Measurements from ENCODE around the gene EXOC7.

Gene EXOC7

DNA sequence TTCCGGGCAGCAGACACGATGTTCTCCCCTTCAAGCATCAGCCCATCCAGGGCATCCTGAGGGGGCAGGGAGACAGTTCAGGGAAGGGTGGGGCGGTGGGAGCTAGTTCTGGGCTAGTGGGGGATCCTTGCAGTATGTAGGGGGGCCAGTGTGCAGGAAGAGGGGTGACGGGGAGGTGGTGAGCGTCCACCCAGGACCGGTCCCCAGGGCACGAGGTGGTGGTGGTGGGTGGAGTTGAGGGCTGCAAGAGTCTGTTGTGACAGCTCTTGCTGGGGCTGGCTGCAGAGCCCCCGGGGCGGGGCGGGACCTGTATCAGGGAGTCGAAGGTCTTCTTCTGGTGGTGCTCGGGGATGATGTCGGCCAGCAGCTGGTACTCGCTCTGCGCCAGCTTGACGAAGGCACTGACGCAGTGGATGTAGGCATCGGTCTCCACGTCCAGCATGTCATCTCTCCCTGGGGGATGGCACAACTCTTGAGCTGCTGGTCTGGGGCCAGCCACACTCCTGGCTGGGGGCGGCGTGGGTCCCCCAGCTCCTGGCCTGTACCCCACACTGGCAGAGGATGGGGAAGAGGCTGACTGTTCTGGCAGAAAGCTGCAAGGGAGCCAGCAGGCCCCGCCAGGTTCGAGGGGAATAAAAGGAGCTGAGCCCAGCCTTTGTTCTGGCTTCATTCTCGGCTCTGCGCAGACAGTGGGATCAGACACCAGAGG lies 14.6 kb downstream of the EXOC7 start:
- Mint-ChIP-seq H3K4me1 (ENCODE audit: low read depth) (peaks cover 4% of the 10 kb centered on the region), H3K9me3 (ENCODE audit: low read depth) (no peaks in the 10 kb centered on the region), H3K36me3 (no peaks in the 10 kb centered on the region), H3K27ac (no peak overlapping the region), H3K4me3 (no peak overlapping the region), H3K27me3 (no peaks in the 10 kb centered on the region)

DNA sequence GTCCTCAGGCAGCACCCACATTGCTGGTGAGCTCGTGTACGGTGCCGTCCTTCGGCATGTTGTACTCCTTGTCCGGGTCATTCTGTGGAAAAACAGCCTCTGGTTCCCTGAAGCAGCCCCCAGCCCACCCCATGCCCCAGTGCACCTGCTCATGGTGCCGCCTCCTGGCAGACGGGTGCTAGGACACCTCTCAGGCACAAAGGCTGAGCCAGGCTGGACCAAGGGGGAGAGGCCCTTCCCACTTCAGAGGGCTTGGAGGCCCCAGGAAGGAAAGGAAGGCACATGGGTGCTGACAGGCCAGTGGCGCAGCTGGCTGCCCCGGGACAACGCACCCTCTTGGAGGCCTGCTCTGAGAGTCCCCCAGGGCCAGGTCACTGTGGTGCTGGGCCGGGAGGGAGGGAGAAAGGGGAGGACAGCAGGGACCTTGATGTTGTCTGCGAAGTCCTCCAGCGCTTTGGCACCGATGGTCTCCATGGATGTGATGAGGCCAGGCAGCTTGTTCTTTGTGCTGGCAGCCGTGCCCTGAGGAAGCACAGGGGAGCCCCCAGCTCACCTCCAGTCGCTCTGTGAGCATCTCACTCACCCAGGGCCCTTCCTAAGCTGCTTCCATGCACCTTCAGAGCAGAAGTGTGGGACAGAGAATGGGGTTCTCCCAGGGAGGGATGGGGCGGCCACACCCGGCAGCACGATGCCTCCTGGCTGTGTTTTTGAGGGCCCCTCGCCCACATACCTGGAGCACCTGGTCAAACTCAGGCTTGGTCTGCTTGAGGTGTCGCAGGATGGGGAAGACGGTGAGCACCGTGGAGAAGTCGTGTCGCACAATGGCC lies 15.3 kb downstream of the EXOC7 start:
- Mint-ChIP-seq H3K36me3 (no peaks in the 10 kb centered on the region), H3K4me1 (ENCODE audit: low read depth) (peaks cover 4% of the 10 kb centered on the region), H3K27me3 (no peaks in the 10 kb centered on the region), H3K27ac (no peak overlapping the region), H3K9me3 (ENCODE audit: low read depth) (no peaks in the 10 kb centered on the region), H3K4me3 (no peak overlapping the region)

DNA sequence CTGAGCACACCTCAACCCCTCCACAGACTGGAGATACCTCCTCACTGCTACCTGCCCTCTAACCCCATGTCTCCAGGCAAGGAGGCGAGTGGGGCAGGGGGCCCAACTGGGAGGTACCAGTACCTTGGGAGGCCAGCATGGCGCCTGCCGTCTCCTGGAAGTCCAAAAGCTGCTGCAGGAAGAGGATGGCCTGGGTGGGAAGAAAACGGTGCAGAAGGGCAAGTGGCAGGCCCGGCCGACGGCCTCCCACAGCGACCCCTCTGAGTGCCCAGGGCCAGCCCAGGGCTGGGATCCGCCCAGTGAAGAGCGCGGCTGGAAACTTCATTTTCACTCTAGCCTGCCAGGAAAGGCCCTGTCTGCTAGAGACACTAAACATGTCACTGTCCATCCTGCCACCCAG lies 16.1 kb downstream of the EXOC7 start:
- Mint-ChIP-seq H3K4me3 (no peak overlapping the region), H3K27me3 (no peaks in the 10 kb centered on the region), H3K27ac (no peak overlapping the region), H3K4me1 (ENCODE audit: low read depth) (peaks cover 4% of the 10 kb centered on the region), H3K36me3 (no peaks in the 10 kb centered on the region), H3K9me3 (ENCODE audit: low read depth) (no peaks in the 10 kb centered on the region)

DNA sequence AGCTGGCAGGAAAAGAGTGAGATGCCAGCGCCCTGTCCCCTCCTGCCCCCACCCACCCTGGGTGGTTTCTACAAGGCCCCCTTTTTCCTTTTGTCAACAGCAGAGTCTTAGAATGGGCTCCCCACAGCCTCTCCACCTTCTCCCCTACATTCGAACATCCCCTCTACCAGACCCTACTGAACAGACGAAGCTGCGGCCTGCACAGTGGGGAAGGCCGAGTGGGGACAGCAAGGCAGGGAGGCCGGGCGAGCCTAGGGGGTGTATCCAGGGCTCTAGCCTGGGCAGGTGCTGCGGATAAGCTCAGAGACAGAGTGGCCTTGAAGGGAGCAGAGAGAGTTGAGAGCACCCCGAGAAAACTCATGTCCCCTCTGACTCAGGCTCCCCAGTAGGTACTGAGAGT lies 17.2 kb downstream of the EXOC7 start:
- Mint-ChIP-seq H3K27me3 (no peaks in the 10 kb centered on the region), H3K36me3 (no peaks in the 10 kb centered on the region)

DNA sequence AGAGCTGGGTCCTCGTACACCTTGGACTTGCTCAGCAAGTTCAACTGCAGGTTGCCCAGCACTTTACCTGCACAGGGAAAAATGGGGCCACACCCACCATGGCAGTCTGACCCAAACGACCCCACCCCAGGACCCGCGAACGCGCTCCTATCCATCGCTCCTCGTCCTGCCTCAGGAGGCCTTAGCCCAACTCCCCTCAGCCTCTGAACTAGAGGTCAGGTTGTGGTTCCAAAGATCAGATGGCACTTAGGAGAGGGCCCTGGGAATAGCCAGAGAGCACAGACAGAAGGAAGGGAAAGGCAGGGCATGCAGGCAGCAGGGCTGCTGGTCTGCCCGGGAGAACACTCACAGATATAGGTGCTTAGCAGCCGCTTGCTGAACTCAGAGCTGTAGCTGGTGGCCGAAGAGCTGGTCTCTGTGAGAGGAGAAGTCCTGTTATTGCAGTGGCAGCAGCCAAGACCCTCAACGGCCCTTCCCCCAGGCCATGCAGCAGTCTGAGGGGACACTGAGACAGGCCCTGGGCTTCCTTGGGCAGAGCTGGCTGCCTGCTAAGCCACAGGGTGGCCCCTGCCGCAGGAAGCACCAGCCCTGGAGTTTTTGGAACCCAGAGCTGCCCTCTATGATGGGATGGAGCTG lies 17.7 kb downstream of the EXOC7 start:
- no peaks in the 10 kb centered on the region for H3K36me3 Mint-ChIP-seq
- no peaks in the 10 kb centered on the region for H3K27me3 Mint-ChIP-seq
- H3K27ac Mint-ChIP-seq = no peak overlapping the region
- no peak overlapping the region for H3K4me3 Mint-ChIP-seq
- H3K9me3 Mint-ChIP-seq (ENCODE audit: low read depth) = no peaks in the 10 kb centered on the region
- H3K4me1 Mint-ChIP-seq (ENCODE audit: low read depth) = no peaks in the 10 kb centered on the region

More for the DNA sequence above, 17.2 kb downstream of the EXOC7 start:
- Mint-ChIP-seq H3K9me3 (ENCODE audit: low read depth) (no peaks in the 10 kb centered on the region), H3K4me3 (no peak overlapping the region), H3K4me1 (ENCODE audit: low read depth) (no peaks in the 10 kb centered on the region), H3K27ac (no peak overlapping the region)

DNA sequence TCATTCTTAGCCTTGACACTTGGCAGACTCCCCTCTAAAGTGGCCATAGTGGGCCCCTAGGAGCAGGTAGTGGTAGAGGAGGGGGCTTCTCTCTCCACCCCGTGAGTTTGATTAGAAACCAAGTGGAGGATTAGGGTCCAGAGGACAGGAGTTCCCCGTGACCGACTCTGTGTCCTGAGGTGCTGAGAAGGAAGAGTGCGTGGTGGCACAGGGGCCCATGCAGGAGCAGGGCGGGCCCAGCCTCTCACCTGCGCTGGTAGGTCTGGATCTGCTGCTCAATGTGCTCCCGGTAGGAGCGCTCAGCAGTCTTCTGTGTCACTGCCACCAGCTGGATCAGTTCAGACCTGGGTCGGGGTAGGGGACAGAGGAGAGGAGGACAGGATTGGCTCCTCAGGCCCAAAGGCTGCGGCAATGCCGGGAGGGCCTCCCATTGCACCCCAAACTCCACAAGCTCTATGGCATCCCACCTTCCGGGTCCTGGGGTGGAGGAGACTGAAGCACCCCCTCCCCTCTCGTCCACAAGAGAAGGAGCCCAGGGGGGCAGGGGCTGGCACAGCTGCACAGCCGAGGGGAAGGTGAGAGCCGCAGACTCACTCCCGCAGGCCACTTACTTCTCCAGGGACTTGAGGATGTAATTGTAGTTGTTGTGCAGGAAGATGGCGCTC lies 18.4 kb downstream of the EXOC7 start:
- Mint-ChIP-seq H3K4me1 (ENCODE audit: low read depth) (no peaks in the 10 kb centered on the region), H3K4me3 (no peak overlapping the region), H3K27ac (no peak overlapping the region), H3K36me3 (no peaks in the 10 kb centered on the region), H3K9me3 (ENCODE audit: low read depth) (no peaks in the 10 kb centered on the region), H3K27me3 (no peaks in the 10 kb centered on the region)

DNA sequence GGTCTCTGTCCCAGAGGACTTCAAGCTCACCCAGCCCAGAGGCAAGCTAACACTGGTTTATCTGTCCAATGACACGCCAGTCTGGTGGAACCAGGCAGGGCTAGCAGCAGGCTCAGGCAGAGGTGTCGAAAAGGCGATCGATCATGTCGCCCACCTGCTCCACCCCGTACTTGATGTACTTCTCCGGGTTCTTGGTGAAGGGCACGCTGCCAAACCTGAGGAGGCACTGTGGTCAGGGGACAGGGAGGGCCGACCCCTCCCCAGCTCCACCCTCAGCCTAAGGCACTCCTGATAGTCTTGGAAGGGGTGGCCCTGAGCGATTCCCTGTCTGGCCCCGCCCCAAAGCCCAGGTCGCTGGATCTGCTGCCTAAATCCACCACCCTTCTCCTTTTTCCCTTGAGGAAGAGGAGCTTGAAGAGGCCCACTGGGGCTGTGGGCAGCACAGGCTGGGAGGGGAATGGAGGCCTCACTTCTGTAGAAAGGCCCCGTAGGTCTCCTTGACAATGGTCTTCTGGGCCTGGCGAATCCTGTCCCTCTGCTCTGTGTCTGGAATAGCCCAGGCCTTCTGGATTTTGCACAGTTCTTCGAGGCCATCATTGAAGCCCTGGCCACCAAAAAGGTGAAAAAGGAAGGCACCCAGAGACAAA lies 19.9 kb downstream of the EXOC7 start:
- Mint-ChIP-seq H3K9me3 (ENCODE audit: low read depth) (no peaks in the 10 kb centered on the region), H3K4me3 (no peak overlapping the region), H3K27ac (no peak overlapping the region), H3K4me1 (ENCODE audit: low read depth) (peaks cover 10% of the 10 kb centered on the region), H3K27me3 (no peaks in the 10 kb centered on the region), H3K36me3 (no peaks in the 10 kb centered on the region)

DNA sequence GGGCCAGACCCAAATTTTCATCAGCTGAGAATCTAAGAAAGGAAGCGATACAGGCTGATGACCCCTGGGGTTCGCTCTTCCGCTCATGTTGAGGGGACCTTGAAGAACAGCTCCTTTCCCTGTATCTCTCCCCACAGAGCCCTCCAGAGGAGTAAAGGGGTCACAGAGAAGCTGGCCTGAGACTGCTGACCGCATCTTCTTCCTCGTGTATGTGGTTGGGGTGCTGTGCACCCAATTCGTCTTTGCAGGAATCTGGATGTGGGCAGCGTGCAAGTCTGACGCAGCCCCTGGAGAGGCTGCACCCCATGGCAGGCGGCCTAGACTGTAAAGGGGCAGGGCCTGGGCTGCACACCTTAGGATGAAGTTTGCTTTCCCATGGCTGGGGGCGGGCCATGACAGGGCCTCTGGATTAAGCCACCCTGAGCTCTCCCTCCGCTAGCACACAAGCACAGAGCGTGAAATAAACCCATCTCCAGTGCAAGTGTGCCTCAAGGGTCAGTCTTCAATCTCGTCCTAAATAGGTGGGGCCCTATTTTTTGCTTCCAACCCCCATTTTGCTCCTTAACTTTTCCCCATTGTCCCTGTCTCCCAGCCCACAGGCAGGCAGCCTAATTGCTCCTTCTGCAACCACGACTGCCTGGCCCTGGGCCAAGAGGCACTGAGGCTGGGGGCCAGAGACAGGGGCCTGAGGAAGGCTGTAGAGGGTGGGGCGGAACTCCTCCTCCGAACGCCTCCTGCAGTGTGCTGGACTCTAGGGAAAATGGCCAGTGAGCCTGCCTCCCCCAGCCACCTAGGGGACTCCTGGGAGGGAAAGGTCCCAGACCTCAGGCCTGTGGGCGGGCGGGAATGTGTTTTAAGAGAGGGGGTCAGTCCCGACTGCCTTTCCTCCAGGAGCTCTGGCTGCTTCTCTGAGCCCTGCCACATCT lies 21.0 kb downstream of the EXOC7 start:
- no peaks in the 10 kb centered on the region for H3K36me3 Mint-ChIP-seq
- no peak overlapping the region for H3K27ac Mint-ChIP-seq
- no peak overlapping the region for H3K4me3 Mint-ChIP-seq
- H3K4me1 Mint-ChIP-seq (ENCODE audit: low read depth) = peaks cover 15% of the 10 kb centered on the region
- no peaks in the 10 kb centered on the region for H3K9me3 Mint-ChIP-seq (ENCODE audit: low read depth)
- H3K27me3 Mint-ChIP-seq = no peaks in the 10 kb centered on the region

DNA sequence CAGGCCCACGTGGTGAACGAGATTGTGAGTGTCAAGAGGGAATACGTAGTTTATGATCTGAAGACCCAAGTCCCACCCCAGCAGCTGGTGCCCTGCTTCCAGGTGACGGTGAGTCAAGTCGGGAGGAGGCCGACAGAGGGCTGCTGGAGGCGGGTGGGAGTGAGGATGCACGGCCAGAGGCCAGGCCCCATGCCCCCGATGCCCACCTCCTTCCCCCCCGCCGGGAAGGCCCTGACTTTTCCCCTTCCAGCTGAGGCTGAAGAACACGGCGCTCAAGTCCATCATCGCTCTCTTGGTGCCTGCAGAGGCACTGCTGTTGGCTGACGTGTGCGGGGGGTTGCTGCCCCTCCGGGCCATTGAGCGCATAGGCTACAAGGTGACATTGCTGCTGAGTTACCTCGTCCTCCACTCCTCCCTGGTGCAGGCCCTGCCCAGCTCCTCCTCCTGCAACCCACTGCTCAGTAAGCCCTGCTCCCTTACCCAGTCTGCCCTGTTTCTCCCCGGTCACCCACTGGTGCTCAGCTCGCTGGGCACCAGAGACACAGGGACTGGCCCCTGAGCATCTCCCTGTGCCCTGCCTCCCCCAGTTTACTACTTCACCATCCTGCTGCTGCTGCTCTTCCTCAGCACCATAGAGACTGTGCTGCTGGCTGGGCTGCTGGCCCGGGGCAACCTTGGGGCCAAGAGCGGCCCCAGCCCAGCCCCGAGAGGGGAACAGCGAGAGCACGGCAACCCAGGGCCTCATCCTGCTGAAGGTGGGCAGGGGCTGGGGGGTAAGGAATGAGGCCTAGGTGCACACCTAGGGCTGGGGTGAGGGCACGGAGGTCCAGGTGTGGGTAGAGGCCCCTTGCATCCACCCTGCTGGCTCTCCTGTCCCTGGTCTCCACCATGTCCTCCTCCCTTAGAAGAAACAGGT lies 22.0 kb downstream of the EXOC7 start:
- Mint-ChIP-seq H3K36me3 (no peaks in the 10 kb centered on the region), H3K9me3 (ENCODE audit: low read depth) (no peaks in the 10 kb centered on the region), H3K27me3 (peaks cover 2% of the 10 kb centered on the region), H3K4me1 (ENCODE audit: low read depth) (peaks cover 24% of the 10 kb centered on the region), H3K4me3 (no peak overlapping the region), H3K27ac (peak overlapping the region; percentile 54)

DNA sequence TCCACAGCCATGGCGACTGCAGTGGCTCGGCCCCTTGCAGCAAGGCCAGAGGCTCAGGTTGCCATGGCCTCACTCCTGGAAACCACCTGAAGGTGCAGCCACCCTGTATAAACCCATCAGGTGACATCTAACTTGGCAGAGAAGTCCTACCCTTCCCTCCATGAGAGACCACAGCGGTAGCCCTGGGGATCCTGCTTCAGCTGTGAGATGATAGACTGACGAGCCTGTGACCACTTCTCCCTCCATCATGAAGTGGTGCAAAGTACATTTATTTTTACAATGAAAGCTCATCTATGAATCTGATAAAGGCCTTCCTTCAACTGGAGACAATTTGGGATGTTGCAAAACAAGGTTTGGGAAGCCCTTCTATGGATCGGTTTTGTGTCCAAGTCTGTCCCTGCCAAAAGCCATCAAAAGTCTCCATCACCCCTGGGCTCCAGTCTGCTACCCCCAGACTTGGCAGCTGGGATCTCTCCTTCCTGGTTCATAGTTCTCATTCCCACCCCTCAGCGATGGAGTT lies 22.8 kb downstream of the EXOC7 start:
- Mint-ChIP-seq H3K4me3 (no peak overlapping the region), H3K36me3 (no peaks in the 10 kb centered on the region), H3K9me3 (ENCODE audit: low read depth) (no peaks in the 10 kb centered on the region), H3K4me1 (ENCODE audit: low read depth) (peaks cover 30% of the 10 kb centered on the region), H3K27me3 (peaks cover 3% of the 10 kb centered on the region), H3K27ac (no peak overlapping the region)

DNA sequence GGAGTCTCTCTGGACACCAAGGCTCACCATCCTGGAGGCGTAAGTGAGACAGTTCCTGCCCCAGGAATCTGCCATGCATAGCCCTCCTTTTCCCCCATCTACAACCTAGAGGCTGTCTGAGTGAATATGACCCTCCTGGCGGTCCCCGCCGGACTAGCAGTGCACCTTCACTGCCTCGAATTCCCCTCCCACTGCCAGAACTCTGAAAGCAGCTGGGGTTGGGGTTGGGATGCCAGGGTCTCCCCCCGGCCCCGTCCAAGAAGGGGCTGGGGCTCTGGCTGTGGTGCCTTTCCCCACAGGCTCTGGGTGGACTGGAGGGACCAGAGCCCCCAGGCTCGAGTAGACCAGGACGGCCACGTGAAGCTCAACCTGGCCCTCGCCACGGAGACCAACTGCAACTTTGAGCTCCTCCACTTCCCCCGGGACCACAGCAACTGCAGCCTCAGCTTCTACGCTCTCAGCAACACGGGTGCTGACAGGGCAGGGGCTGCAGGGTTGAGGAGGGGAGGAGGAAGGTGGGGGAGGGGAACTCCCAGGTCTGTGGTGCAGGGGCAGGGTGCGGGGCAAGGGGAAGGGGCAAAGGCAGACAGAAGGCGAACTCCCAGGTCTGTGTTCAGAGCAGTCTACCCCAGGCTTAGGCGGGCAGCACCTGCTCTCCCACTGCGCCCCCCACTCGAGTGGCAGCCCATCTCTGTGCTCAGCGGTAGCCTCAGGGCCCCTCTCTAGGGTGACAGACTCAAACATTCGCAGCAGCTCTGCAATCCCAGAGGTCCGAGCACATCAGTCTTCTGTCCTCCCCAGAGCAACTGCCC lies 23.4 kb downstream of the EXOC7 start:
- Mint-ChIP-seq H3K27me3 (peaks cover 6% of the 10 kb centered on the region), H3K36me3 (no peaks in the 10 kb centered on the region), H3K27ac (no peak overlapping the region), H3K4me1 (ENCODE audit: low read depth) (peaks cover 36% of the 10 kb centered on the region), H3K4me3 (no peak overlapping the region), H3K9me3 (ENCODE audit: low read depth) (no peaks in the 10 kb centered on the region)

DNA sequence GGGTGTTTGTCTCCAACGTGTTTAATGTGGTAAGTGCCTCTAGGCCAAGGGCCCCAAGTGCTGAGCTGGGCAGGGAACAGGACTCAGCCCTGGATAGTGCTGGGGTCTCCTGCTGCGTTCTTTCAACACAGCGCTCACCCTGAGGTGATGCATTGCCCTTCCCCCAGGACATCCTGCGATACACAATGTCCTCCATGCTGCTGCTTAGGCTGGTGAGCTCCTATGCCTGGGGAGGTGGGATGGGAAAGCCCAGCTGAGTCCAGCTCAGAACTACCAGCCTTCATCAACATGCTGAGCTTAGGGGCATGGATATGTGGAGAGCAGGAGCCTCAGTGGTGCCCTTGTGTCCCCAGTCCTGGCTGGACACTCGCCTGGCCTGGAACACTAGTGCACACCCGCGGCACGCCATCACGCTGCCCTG lies 24.0 kb downstream of the EXOC7 start:
- H3K27ac Mint-ChIP-seq = no peak overlapping the region
- H3K9me3 Mint-ChIP-seq (ENCODE audit: low read depth) = no peaks in the 10 kb centered on the region
- no peak overlapping the region for H3K4me3 Mint-ChIP-seq
- peaks cover 40% of the 10 kb centered on the region for H3K4me1 Mint-ChIP-seq (ENCODE audit: low read depth)
- H3K36me3 Mint-ChIP-seq = no peaks in the 10 kb centered on the region
- H3K27me3 Mint-ChIP-seq = peaks cover 10% of the 10 kb centered on the region

Measured in activated naive CD8-positive, alpha-beta T cell (primary cell).